Astrocyte of the cerebellum (primary cell): Measurements from ENCODE around the gene CHST5.
A peak's percentile ranks its signal among the peaks of the same experiment; 100 is the strongest.

ENCODE experiments used
- DNase-seq: peaks from one replicate; pipeline ENCODE4 v3.0.0-alpha.2; 2011; ENCODE audit warnings: low read depth
- H3K4me3 ChIP-seq: 2 replicates; pipeline ENCODE4 v1.5.1; 2011; ENCODE audit warnings: mild to moderate bottlenecking, low read depth, low read length, moderate library complexity
- in situ Hi-C: cut with HindIII; loops from 2 replicates; pipeline ENCODE4 v1.10.0; 2017; ENCODE audit warnings: low sequenced_read_pairs
- TF ChIP-seq, protein P1 (sequence below): IDR thresholded peaks from 2 replicates; pipeline ENCODE4 v1.5.1; 2012; ENCODE audit warnings: low read length, low read depth, moderate library complexity, mild to moderate bottlenecking; ENCODE audit errors: missing control alignments

The CHST5 gene

DNA sequence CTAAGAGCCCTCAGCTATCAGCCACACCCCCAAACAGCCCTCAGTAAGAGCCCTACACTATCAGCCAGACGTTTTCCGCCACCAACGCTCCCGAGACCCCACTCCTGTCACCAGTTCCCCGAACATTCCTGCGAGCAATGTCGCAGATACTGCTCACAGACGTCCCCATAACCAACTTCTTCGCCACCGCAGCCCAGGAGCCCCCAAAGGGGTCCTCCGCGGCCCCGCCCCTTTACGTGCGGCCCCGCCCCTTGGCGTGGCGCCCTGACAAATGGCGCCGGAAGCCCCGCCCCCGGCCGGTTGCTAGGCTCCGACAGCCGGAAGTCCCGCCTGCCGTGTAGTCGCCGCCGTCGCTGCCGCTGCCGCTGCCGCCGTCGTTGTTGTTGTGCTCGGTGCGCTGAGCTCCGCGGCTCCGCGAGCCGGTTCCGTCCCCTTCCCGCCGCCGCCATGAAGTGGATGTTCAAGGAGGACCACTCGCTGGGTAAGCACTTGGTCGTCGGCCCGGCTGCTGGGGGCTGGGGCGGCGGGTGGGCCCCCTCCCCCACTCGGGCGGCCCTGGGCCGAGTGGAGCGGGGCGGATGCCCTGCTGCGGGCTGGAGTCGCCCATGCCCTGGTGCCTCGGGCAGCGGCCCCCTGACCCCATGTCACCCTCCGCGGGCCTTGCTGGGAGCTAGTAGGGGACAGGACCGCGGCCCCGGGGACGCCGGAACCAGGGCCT, 30.3 kb upstream of the CHST5 start, which contains the start of gene GABARAPL2:
TSS of gene GABARAPL2 (plus strand) at position 340 of the 718 bp plus-strand sequence. CDS start at position 448, 108 bp downstream.
- TF ChIP-seq, protein P1, sequence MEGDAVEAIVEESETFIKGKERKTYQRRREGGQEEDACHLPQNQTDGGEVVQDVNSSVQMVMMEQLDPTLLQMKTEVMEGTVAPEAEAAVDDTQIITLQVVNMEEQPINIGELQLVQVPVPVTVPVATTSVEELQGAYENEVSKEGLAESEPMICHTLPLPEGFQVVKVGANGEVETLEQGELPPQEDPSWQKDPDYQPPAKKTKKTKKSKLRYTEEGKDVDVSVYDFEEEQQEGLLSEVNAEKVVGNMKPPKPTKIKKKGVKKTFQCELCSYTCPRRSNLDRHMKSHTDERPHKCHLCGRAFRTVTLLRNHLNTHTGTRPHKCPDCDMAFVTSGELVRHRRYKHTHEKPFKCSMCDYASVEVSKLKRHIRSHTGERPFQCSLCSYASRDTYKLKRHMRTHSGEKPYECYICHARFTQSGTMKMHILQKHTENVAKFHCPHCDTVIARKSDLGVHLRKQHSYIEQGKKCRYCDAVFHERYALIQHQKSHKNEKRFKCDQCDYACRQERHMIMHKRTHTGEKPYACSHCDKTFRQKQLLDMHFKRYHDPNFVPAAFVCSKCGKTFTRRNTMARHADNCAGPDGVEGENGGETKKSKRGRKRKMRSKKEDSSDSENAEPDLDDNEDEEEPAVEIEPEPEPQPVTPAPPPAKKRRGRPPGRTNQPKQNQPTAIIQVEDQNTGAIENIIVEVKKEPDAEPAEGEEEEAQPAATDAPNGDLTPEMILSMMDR, result no peak
- H3K4me3 ChIP-seq, result peak within 1 kb of the TSS; percentile 99
- no peak for DNase-seq
- in situ Hi-C loops, result no loop called here

DNA sequence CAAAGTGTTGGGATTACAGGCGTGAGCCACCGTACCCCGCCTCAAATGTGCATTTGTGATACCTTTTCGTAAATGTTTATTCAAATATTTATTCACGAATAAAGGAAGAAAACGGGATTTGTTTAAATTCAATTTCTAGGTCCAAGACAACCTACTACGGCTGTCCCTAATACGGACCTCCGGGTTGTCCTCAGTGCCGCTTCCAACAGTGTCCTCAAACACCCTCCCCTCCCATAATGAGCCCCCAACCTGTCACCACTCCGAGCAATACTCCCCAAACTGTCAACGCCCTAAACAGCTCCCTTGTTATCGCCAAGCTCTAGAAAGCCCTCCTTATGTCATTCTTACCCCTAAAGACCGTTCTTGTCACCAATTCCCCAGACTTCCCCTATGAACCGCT, 29.7 kb upstream of the CHST5 start:
- H3K4me3 ChIP-seq, result peak overlapping the region; percentile 99
- TF ChIP-seq, protein P1, result no peak
- in situ Hi-C loops, result no loop called here
- DNase-seq, result no peak

DNA sequence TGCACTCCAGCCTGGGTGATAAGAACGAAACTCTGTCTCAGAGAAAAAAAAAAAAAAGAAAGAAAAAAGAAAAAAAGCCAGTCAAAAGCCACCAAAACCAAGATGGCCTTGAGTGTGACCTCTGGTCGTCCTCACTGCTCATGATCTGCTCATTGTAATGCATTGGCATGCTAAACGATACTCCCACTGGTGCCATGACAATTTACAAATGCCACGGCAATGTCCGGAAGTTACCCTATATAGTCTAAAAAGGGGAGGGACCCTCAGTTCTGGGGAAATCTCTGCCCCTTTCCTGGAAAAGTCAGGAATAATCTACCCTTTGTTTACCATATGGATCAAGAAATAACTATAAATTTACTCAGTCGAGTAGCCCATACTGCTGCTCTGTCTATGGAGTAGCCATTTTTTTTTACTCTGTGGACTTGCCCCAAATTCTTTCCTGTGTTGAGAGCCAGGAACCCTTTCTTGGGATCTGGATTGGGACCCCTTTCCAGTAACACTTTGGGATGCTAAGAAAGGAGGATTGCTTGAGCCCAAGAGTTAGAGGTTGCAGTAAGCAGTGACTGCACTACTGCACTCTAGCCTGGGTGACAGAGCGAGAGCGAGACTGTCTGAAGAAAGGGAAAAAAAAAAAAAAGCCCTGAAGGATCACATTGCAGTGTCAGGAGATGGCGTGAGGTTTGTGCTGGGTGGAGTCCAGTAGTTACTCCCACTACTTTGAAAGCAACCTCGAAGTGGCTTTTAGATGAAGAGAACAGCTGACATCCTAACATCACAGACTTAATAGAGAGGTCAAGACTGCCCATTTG, 23.9 kb upstream of the CHST5 start:
- no peak overlapping the region for H3K4me3 ChIP-seq
- TF ChIP-seq, protein P1, result no peak
- in situ Hi-C loops, result no loop called here
- no peak for DNase-seq

DNA sequence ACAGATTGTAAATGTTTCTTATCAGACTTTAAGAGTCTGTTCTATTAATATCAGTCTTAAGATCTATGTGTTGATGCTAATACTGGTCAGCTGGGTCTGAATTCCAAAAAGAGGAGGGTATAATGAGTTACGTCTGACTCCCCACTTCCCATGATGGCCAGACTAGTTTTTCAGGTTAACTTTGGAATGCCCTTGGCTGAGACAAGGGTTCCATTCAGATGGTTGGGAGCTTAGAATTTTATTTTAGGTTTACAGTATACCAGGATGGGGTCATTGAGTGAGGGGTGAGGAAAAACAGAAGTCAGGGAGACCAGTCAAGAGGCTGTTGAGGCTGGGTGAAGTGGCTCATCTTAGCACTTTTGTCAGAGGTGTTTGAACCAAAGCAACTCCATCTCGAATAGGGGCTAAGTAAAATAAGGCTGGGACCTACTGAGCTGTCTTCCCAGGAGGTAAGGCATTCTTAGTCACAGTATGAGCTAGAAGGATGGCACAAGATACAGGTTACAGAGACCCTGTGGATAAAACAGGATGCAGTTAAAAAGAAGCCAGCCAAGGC, 23.0 kb upstream of the CHST5 start:
- DNase-seq, result no peak
- TF ChIP-seq, protein P1, result no peak
- no peak overlapping the region for H3K4me3 ChIP-seq
- in situ Hi-C loops, result no loop called here

DNA sequence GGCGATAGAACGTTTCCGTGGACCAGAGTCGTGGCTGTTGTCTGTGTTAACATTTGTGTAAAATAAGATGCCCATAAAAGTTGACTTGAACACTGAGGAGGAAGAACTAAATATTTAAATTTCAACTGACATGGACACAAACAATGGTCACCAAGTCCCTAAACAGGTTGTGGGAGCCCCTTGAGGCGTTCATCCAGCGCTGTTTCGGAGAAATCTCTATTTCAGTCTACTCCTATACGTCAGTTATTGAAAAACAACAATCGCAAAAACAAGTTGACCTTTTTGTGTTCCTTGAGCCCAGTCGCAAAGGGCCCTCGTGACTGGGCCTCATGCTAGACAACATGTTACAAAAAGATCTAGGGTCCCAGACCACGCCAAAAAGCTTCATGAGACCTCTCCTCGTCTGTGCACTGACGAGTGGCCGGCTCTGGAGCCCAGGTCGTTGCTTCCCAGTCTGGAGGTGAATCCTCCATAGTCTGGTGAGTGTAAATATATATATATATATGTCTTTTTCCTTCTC, 20.6 kb upstream of the CHST5 start:
- in situ Hi-C loops, result no loop called here
- peak overlapping the region; percentile 65 for H3K4me3 ChIP-seq
- TF ChIP-seq, protein P1, result no peak
- DNase-seq, result no peak

DNA sequence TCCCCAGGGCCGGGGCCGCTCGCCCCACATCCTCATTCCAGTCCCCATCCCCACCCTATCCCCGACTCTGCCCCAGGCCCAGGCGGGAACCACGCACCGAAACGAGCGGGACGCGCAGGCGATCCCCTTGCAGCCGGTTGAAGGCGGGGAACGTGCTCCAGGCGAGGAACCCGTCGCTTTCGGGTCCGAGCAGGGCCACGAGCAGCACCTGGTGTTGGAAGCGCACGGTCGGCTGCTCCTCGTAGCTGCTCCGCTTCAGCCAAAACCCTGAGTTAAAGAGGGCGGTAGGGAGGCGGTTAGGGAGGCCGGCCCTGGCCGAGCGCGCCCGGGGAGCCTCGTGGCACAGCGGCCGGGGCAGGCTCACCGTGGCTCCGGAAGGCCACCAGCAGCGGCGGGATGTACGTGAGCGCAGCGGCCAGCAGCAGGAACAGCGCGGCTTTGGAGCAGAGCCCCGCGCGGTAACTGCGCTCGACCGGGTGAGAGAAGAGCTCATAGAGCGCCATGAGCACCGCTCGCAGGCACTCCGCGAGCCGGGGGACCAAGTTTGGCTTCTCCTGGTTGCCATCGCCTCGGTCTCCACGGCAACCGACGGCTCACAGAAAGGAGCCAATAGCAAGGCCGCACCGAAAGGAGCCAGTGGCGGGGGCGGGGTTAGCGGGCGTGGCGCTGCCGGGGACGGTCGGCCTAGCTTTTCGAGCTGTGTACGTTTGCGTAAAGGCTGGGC, 20.0 kb upstream of the CHST5 start, which contains the start of gene TMEM231:
TSS of gene TMEM231 (minus strand) at position 546 of the 724 bp plus-strand sequence. CDS start at position 503, 43 bp downstream.
- in situ Hi-C loops, result no loop called here
- peak; percentile 74 for DNase-seq
- TF ChIP-seq, protein P1, result no peak
- H3K4me3 ChIP-seq, result peak within 1 kb of the TSS; percentile 65
